Stimulated activated CD8-positive, alpha-beta memory T cell treated with anti-CD3 and anti-CD28 coated beads, Interleukin-4, amount 100 ng/mL, for 48 hours (primary cell): ENCODE results near the gene FUNDC2.

ENCODE experiments used
- DNase-seq: peaks from one replicate; pipeline ENCODE4 v3.0.0-alpha.2; 2020

FUNDC2 gene

DNA sequence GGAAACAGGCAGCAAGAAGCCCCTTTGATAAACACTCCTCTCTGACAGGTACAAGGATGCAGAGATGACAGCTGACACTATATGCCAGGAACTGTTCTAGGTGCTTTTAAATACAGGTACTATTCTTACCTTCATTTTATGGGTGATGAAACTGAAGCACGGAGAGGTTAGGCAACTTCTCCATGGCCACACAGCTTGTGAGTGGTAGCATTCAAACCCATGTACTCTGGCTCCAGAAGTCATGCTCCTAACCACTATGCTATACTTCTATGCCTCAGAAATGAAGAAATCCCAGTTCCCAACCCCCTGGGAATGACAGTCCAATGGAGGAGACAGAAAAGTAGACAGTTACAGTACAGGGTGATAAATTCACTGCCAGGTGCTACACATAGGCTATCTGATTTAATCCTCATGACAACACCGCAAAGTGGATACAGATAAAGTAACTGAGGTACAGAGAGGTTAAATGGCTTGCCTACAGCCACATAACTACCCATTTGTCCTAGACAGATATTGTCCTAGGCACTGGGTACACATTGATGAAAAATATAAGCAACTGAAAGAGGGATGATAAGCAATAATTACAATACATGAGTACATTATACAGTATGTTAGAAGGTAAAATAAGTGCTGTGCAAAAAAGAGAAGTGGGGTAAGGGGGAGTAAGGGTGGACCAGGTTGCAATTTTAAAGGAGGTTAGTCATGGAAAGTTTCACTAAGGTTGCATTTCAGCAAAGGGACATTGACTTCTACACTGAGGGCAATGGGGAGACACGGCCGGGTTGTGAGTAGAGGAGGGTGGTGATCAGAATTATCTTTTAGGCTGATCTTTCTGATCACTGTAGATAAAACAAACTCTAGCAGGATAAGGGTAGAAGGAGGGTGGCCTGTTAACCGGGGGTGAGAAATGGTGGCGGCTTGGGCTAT, 2.5 kb upstream of the FUNDC2 start:
- DNase-seq: no peak

DNA sequence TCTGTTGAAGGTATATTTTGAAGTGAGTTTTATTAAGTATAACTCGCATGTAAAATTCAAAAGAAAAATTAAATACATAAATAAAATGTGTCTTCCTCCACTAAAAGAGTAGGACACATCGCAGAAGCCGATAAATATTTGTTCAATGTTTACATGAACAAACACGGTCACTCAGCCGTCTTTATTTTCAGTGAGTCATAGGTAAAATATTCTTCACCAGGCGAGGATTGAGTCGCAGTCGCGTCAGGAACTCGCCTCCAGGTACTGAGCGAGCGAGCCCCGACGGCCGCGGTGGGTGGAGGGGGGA, 271 bp upstream of the FUNDC2 start:
- DNase-seq: no peak

DNA sequence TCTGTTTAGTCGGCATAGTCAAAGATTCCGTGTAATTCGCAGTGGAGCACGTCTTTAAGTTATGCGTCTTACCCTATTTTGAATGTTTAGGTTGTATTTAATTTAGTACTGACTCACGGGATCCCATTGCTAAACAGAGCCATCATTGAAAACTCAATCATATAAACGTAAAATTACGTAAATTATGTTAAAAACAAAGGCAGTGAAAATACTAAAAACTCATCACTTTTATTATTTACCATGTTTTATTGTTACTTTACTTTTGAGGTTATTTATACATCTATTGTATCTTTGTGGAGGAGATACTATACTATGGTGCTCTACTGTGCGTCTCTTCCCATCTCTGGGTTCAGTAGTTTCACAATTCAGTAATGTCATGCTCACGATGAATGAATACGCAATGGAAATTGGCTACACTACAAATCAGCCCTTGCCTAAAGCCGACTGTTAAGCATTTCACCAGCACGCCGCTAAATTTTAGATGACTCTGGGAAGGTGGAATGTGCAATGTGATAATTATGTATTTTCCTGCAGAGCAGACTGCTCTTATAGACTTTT, 944 bp downstream of the FUNDC2 start:
- DNase-seq: no peak

DNA sequence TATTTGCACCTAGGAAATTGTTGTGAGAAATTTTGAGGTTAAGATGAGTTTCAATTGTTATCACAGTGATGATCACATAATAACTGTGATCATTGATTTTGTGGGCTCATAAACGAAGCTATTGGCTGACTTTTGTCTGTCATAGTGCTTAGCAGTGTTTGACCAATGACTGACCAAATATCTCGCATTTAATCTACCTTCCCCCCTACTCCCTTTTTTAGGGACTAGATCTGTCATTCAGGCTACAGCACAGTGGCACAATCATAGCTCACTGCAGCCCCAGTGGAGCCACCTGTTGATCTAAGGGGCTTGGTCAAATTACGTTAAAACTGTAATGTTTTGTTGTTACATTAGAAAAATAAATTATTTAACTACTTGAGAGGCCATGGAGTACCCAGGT, 1.5 kb downstream of the FUNDC2 start:
- no peak for DNase-seq

DNA sequence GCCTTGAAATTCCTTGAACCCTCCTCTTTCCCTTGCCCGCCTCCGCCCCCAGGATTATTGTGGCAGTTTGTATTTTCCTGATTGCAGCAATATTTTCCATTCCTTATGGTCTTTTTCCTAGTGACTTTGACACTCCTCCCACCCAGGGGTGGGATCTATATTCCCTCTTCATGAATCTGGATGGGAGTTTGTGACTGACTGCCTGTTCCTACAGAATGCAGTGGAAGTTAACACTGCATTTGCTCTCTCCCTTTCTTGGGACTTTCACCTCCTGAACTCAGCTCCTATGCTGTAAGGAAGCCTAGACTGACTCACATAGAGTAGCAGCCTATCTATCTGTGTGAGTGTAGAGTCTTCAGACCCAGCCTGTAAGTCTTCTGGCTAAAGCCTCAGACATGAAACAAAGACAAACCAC, 2.2 kb downstream of the FUNDC2 start:
- DNase-seq: no peak

DNA sequence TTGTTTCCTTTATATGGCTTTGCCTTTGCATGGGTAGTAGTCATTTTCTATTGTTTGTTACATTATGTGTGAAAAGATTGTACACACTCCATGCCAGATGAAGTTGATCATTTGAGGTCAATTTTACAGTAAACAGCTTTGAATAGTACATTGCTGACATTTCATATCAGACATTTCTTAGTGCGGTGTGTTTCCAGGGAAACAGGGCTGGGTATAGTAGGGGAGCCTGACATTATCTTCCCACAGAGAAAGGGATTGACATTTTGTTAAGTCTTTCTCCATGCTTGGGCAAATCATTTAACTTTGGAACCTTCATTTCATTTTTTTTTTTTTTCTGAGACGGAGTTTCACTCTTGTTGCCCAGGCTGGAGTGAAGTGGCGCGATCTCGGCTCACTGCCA, 5.0 kb downstream of the FUNDC2 start:
- DNase-seq: no peak

DNA sequence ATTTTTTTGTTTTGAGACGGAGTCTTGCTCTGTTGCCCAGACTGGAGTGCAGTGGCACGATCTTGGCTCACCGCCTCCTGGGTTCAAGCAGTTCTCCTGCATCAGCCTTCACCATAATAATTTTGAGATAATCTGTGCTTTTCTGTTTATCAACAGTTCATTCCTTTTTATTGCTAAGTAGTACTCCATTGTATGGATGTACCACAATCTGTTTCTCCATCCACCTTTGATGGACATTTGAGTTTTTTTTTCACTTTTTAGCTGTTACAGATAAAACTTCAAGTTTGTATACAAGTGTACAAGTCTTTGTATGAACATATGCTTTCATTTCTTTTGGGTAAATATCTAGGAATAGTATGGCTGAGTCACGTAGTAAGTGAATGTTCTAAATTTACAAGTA, 9.0 kb downstream of the FUNDC2 start:
- DNase-seq: no peak

DNA sequence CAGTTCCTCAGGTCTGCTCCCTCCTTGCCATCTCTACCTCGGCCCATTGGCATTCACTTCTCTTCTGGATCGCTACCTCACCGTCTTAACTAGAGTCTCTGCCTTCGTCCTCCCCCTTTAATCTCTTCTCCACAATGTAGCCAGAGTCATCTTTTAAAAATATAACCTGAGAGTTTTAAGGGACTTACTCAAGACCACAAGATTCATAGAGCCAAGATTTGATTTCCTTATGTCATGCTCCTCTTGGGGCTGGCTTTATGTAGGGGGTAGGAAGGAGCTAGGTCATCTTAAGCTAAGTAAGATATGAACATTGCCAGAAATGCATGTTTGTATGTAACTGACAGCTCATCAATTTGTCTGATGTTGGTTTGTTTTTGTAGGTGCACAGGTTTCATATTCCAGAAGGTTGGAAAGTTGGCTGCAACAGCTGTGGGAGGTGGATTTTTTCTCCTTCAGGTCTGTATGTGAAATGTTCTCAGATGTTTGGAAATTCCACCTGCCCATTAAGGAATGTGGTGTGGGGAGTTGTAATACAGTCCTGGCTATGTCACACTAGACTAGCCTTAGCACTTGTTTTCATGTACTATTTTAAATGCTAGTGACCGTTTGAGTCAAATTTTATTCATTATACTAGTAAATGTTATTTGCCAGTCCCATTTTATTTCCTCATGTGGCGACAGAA, 19.6 kb downstream of the FUNDC2 start:
- no peak for DNase-seq

DNA sequence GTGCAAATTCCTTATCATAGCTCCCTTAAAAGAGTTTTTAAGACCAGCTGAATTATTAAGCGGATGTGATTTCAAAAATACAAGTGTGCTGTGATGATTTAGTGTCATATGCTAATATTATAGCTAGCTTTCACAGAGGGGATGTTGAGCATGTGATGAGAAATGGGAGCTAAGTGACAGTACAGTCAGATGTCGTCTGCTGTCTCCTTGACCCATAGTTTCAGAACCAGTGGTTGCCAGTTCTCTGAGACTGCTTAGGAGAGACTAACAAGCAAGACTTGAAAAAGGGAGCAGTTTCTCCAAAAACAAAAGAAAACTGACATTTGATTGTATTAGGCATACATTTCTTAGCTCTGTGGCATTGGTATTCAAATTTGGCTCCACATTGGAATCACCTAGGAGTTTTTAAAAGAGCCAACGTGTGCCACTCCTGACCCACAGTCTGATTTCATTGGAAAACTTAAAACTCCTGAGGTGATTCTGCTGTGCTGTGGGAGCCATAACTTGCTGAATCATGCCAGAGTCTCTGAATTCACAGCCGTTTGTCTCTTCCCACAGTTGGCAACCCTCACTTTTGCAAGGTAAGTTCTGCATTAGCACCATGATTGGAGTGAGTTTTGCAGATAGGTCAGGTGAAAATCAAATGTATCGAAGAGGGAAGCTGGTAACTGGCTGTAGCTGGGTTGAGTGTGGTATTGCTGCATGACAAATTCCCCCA, 20.3 kb downstream of the FUNDC2 start:
- DNase-seq: no peak

DNA sequence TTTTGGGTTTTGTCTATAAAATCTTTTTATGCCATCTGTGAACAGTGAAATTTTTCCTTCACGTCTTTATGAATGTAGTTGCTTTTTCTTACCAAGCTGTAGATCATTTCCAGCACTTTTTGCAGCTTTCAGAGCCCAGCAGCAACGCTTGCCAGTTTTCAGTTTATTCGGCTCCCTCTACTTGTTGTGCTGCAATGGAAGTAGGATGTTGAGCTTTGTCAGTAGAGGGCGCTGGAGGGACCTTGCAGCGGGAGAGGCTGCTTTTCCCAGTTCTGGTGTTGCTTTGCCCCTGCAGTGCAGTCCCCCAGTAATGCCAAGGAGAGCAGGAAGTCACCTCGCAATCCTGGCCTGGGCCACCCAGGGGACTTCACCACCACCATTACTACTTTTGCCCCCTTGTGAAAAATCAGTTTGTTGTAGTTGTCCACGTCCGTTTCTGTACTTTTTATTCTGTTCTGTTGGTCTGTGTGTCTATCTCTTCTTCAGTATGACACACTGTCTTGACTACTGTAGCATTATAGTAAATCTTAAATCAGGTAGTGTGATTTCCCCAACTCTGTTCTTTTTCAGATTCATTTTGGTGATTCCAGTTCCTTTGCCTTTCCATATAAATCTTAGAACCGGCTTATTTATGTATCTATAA, 22.5 kb downstream of the FUNDC2 start:
- peak; percentile 55 for DNase-seq

DNA sequence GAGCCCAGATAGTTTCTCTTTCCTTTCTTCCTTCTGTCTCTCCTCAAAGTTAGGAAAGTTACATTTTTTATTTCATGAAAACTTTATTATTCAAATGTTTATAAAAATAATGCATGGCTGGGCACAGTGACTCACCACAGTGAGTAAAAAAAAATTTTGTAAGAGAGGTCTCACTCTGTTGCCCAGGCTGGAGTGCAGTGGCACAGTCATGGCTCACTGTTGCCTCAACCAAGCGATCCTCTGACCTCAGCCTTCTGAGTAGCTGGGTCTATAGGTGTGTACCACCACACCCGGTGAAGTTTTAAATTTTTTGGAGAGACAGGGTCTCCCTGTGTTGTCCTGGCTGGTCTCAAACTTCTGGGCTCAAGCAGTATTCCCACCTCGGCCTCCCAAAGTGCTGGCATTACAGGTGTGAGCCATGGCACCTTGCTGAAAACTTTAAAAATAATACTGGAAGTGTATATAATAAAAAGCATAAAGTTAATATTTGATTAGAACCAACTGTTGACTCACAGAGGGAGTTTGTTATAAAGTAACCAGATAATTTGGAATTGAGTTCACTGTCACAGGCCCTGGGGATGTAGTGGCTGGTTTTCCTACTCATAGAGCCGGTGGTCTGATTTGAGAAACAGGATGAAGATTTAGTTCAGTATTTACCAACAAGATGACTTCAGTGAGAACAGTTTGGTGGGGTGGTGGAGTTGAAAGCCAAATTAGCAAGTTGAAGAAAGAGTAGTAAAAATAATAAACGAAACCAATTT, 26.3 kb downstream of the FUNDC2 start:
- no peak for DNase-seq

DNA sequence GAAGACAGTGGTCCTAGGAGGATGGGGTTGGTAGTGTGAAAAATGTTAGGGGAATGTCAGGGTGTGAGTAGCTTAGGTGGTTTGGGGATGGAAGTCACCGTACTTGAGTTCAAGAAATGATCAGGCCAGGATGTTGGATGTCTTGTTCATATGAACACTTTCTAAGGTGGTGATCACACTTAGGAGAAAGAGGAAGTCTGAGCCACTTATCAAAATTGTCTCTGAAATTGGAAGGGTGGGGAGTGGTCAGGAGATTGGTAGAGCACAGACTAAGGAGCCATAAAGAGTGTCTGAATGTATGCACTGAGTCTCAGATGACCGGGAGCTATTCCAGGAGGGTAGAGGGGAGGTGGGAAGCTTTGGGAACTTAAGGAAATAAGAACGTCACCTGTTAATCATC, 27.0 kb downstream of the FUNDC2 start:
- DNase-seq: no peak

DNA sequence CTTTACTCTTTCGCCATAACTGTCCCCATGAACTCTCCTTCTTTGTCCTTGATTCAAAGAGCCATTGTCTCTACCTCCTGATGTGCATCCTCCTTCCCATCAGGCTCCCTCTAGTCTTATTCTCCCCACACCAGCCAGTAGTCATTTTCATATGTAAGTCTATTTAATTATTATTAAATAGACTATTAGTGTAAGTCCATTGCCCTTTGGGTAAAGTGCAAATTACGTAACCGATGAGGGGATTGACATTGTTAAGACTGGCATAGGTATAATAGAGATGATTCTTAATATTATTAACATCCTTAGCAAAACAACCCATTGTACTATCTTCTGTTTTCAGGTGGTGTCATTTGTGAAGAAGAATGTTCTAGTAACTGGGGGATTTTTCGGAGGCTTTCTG, 27.6 kb downstream of the FUNDC2 start:
- DNase-seq: no peak

DNA sequence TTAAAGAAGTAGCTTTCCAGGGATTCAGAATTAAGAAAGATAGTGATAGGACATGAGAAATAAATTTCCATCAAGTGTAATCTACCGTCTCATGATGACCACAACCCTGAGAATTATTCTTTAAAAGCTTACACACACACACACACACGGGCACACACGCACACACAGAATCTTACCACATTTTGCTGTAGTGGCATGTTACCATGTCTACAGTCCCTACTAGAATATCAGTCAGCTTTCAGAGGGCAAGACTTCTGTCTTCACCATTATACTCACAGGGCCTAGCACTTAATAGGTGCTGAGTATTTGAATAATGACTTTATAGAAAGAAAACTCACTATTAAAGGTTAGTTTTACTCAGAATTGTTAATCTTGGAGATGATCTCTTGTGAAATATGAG, 28.9 kb downstream of the FUNDC2 start:
- DNase-seq: no peak

DNA sequence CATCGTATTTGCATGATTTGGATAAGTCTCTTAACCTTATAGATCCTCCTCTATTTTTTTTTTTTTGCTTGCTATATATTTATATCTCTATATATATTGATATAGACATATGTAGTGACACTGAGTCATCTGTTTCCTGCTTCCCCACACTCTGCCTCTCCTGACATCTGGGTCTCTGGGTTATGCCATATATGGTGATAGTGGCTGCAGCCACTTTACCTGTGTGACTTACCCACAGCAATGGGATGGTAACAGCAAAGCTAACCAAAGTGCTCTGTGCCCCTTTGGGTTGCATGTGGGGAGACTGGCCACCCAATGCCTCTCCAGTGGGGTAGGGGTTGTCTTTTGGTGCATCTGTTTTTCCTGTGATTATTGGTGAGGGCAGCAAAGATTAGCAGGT, 29.8 kb downstream of the FUNDC2 start:
- no peak for DNase-seq

DNA sequence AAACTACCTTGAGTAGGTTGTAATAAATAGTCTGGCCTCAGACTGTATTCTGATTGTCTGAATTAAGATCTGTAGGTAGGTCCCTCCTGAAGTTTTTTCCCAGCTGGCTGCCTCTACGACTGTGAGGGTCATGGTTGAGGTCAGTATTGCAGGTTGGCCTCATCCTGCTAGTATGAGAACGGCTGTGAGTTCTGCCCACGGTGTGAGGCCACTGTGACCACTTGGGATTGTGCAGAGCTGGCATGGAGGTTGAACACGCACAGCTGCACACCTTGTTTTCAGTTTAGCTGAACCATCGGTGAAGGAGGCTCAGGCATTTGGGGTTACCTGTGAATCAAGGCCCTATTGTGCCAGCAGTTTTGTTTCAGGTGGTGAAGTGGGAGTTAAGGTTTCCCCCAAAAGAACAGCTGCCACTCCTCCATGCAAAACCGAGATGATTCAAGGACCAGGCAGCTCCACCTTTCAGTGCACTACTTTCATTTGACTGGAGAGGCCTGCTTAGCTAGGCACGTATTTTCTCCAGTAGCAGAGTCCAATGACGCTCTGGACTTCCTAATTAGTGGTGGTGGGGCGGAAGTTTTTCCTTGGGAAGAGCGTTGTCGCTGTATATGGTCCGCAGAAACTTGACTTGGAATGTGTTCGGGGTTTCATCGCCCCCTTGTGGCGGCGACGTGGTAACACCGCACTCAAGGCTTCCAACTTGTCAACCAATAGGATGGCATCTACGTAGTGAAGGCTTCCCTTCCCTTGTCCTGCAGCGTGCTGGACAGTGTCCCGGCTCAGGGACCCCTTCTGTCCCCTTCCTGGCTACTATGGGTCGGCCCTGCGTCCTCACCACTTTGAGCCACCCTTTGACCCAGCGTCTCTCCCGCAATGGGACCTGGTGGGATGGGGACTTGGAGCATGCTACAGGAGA, 30.5 kb downstream of the FUNDC2 start:
- DNase-seq: peak; percentile 56

DNA sequence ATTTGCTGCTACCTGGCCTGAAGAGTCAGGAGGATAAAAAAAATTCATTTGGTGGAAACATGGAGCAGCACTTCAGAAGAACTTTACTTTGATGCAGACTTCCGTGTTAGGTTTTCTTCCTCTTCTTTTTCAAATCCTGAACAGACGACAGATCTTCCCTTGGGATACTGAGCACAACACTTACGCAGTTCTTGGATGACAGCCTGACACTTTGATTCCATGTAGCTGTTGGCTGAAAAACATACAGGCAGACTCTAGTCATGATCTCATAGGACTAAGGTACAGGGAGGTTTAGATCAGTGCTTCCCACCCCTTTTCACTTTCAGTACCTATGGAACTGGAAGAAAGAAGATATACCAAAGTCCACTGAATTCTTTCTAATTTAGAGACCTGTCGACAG, 35.1 kb downstream of the FUNDC2 start:
- no peak for DNase-seq

DNA sequence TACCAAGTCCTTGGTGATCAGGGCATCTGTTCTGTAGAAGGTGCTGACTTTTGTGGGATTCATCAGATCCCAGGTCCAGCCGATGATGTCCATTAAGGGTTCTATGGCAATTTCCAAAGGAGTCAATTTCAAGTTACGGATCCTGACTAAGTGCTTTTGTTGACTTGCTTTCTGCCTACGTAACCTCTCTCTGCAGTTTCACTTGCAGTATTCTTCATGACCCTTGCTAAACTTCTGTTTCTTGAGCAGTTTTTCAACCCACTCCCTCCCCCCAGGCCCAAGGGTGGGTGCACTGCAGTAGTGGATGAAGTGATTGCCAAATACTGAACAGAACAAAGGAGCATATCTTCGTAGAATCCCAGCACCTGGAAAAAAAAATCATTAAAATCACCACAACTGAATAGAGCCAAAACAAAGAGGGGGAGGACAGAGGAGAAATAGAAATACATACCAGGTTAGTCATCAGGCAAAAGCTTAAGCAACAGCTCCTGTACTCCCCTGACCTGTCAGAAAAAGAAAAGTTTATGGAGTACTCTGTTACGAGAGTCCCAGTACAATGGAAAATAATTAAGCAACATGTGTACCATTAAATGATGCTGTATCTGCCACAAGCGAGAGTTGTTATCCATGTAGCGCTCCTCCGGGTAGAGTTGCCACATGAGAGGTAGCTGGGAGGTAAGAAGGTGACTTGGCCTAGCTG, 38.5 kb downstream of the FUNDC2 start:
- DNase-seq: no peak

DNA sequence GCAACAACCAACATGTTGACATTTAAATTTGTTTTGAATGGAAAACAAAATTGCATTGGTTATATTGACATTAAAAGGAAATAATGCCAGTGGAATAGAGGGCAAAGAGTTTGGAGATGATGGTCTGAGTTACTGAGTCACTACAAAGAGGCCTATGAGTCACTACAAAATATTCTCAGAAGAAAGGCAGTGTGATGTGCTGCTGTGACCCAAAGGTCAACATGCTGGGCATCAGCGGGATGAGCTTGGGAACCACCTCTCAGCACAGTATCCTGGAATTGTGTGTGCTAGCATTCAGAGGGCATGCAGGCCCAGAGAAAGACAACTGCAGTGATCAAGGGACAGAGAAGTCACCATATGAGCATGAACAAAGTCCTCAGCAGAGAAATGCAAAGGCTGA, 41.5 kb downstream of the FUNDC2 start:
- DNase-seq: no peak

DNA sequence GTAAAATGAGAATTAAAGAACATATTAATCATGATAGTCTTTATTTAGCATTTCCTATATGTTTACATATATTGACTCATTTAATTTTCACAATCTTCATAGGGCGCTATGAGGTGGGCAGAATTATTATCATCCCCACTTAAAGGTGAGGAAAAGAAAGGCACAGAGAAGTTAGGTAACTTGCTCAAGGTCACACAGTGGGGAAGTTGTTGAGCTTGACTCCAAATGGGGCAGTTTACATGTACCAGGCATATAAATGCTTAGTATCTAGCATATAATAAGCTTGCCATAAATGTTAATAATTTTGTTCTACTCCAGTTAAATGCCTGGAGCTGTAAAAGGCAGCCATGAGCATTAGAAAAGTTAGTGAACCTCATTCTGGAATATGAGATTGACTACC, 42.8 kb downstream of the FUNDC2 start:
- DNase-seq: no peak

DNA sequence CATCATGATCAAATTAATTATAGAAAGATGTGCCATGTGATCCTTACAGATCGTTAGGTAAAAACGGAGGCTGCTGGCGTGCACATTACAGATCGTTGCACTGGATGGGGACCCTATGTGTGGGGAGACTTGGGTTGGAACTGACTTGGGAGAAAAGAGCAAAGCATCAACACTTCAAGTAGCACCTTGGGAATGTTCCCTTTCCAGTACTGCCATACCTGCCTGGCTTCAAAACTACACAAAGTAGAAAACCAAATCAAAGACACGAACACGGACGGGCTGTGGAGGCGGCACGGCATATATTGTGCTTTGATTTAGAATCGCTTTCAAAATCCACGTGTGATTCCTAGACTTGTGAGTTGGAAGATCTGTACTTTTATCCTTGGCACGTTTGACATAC, 43.4 kb downstream of the FUNDC2 start:
- DNase-seq: no peak
